ENCODE measurements around the gene IKBKG.
A peak's percentile ranks its signal among the peaks of the same experiment; 100 is the strongest.
"Not testable (repeated sequence)": the region's sequence is repeated elsewhere in the genome, so short reads cannot be mapped to it uniquely, and the experiment has no call there.

IKBKG gene

DNA sequence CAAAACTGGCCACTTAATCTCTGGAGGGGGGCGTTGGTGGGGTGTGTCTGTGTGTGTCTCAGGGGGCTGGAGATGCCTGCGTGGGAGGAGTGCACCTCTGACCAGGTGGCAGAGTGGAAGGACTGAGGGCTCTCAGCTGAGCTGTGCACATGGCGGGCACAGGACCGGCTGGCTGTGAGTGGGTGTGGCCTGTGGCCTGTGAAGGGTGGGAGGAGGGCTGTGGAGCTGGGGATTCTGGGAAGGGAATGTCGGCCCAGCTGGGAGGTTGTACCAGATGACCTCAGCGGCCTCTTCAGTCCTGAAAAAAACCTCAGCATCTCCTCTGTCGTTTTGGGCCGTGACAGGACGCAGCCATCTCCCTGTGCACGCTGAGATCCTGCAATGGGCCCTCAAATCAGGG lies 14.9 kb downstream of the IKBKG start:
- not testable (repeated sequence) for DNase-seq (ENCODE audit: insufficient read length, low spot score); FAIRE-seq

DNA sequence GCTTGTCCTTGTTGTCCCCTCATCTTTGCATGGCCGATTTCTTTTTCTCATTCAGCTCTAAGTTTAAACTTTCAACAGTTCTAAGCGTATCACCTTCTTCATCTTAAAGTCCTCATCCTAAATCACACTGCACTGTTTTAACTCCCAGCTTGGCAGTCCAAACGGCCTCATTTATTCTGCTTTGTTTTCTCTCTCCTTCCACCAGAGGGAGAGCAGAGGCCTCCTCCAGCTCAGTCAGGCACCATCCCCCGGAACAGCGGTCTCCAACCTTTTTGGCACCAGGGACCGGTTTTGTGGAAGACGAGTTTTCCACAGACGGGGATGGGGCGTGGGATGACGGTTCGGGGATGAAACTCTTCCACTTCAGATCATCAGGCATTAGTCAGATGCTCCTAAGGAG lies 22.9 kb downstream of the IKBKG start:
- peak; percentile 45 for FAIRE-seq
- not testable (repeated sequence) for DNase-seq (ENCODE audit: insufficient read length, low spot score)

- not testable (repeated sequence) for DNase-seq (ENCODE audit: insufficient read length, low spot score)
Observed at GRCh38 chrX:154573061-154573460, 25.6 kb downstream of the IKBKG start.

GRCh38 chrX:154575076-154575475 lies 27.7 kb downstream of the IKBKG start:
- peak; percentile 100 for FAIRE-seq
- not testable (repeated sequence) for DNase-seq (ENCODE audit: insufficient read length, low spot score)

More at GRCh38 chrX:154573061-154573460, 25.6 kb downstream of the IKBKG start:
- FAIRE-seq = not testable (repeated sequence)

DNA sequence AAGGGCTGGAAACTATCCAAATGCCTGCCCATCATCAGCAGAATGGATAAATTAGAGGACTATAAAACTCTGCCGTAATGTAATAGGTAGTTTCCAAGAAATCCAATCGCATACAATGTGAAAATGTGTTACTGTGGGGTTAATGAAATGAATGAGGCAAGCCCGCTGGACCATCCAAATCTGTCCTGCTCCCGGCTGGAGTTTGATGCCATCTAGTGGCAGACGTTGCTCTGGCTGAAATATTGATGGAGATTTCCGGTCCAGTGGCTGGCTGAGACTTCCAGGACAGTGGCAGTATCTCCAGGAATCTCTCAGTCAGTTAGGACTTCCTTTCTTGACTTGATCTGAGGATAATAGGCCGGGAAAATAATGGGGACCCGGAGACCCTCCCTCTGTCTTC lies 35.6 kb downstream of the IKBKG start:
- FAIRE-seq; DNase-seq (ENCODE audit: insufficient read length, low spot score): not testable (repeated sequence)

- FAIRE-seq; DNase-seq (ENCODE audit: insufficient read length, low spot score): not testable (repeated sequence)
Observed at GRCh38 chrX:154584585-154585183, 37.3 kb downstream of the IKBKG start, which contains the start of gene CTAG1A. Gene CTAG1A, plus strand, starts transcription at chrX:154585133. Its CDS starts 74 bp downstream, at chrX:154585207.

DNA sequence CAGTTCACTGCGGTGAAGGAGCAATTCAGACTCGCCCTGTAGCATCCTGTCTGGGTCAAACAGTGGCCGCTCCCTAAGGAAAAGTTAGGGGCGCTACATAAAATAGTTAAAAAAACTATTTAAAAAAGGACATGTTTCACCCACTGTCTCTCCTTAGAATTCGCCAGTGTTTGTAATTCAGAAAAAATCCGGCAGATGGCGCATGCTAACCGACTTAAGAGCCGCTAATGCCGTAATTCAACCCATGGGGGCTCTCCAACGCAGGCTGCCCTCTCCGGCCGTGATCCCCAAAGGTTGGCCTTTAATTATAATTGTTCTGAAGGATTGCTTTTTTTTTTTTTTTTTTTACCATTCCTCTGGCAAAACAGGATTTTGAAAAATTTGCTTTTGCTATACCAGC lies 43.0 kb downstream of the IKBKG start:
- DNase-seq (ENCODE audit: insufficient read length, low spot score) = not testable (repeated sequence)
- peak; percentile 48 for FAIRE-seq

DNA sequence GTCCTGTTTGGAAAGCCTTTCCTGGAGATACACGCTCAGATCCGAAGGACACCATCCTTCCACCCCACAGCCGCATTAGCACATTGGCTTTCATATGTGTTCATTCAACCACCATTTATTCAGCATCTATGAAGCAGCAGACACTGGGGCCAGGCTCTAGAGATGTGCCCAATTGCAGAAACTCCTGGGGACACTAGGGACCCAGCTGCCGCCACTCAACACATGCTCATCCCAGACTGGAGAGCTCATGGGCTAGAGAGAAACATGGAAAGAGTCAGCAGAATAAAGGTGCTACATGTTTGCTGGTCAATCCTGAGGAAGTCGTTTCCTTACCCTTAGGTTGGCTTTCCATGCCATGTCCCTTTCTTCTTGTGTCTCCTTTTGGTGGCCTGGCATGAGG lies 45.1 kb downstream of the IKBKG start:
- TF ChIP-seq PAX5 (IDR thresholded peaks at IDR 0.05; ENCODE audit: insufficient read depth, low read length, severe bottlenecking) = no peak
- no peak for TF ChIP-seq POU2F2 (IDR thresholded peaks at IDR 0.05; ENCODE audit: low read depth, low read length)
- TF ChIP-seq POLR2AphosphoS5 (IDR thresholded peaks at IDR 0.05; ENCODE audit: low read depth, low read length) = no peak
- no peak for TF ChIP-seq TAF1 (IDR thresholded peaks at IDR 0.05; ENCODE audit: low read depth, low read length)
- no peak for TF ChIP-seq SPI1 (IDR thresholded peaks at IDR 0.05; ENCODE audit: low read depth, low read length)
- no peak for TF ChIP-seq POLR2A (IDR thresholded peaks at IDR 0.05; ENCODE audit: low read depth, low read length)
- FAIRE-seq (no peak), DNase-seq (ENCODE audit: insufficient read length, low spot score) (no peak)

DNA sequence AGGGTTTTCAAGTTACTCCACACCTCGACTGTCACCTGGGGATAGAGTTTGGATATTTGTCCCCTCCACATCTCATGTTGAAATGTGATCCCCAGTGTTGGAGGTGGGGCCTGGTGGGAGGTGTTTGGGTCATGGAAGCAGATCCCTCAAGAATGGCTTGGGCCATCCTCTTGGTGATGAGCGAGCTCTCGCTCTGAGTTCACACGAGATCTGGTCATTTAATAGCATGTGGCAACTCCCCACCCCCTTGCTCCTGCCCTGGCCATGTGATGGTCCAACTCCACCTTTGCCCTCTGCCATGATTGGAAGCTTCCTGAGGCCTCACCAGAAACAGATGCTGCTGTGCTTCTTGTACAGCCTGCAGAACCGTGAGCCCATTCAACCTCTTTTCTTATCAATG lies 45.8 kb downstream of the IKBKG start:
- FAIRE-seq (no peak), DNase-seq (ENCODE audit: insufficient read length, low spot score) (no peak)
- TF ChIP-seq TAF1 (IDR thresholded peaks at IDR 0.05; ENCODE audit: low read depth, low read length) (no peak), POU2F2 (IDR thresholded peaks at IDR 0.05; ENCODE audit: low read depth, low read length) (no peak), POLR2A (IDR thresholded peaks at IDR 0.05; ENCODE audit: low read depth, low read length) (no peak), PAX5 (IDR thresholded peaks at IDR 0.05; ENCODE audit: insufficient read depth, low read length, severe bottlenecking) (no peak)

- TF ChIP-seq POU2F2 (IDR thresholded peaks at IDR 0.05; ENCODE audit: low read depth, low read length) = no peak
- TF ChIP-seq POLR2A (IDR thresholded peaks at IDR 0.05; ENCODE audit: low read depth, low read length) = no peak
- TF ChIP-seq PAX5 (IDR thresholded peaks at IDR 0.05; ENCODE audit: insufficient read depth, low read length, severe bottlenecking) = no peak
- TF ChIP-seq POLR2AphosphoS5 (IDR thresholded peaks at IDR 0.05; ENCODE audit: low read depth, low read length) = no peak
- TF ChIP-seq TAF1 (IDR thresholded peaks at IDR 0.05; ENCODE audit: low read depth, low read length) = no peak
- no peak for TF ChIP-seq SPI1 (IDR thresholded peaks at IDR 0.05; ENCODE audit: low read depth, low read length)
- no peak for DNase-seq (ENCODE audit: insufficient read length, low spot score)
- no peak for FAIRE-seq
Observed at GRCh38 chrX:154594491-154594890, 47.1 kb downstream of the IKBKG start.

GRCh38 chrX:154595559-154596249 lies 48.3 kb downstream of the IKBKG start:
- no peak for TF ChIP-seq TAF1 (IDR thresholded peaks at IDR 0.05; ENCODE audit: low read depth, low read length)
- no peak for TF ChIP-seq POLR2A (IDR thresholded peaks at IDR 0.05; ENCODE audit: low read depth, low read length)
- no peak for TF ChIP-seq POU2F2 (IDR thresholded peaks at IDR 0.05; ENCODE audit: low read depth, low read length)
- no peak for TF ChIP-seq SPI1 (IDR thresholded peaks at IDR 0.05; ENCODE audit: low read depth, low read length)
- no peak for TF ChIP-seq PAX5 (IDR thresholded peaks at IDR 0.05; ENCODE audit: insufficient read depth, low read length, severe bottlenecking)
- no peak for TF ChIP-seq POLR2AphosphoS5 (IDR thresholded peaks at IDR 0.05; ENCODE audit: low read depth, low read length)
- no peak for DNase-seq (ENCODE audit: insufficient read length, low spot score)
- no peak for FAIRE-seq

DNA sequence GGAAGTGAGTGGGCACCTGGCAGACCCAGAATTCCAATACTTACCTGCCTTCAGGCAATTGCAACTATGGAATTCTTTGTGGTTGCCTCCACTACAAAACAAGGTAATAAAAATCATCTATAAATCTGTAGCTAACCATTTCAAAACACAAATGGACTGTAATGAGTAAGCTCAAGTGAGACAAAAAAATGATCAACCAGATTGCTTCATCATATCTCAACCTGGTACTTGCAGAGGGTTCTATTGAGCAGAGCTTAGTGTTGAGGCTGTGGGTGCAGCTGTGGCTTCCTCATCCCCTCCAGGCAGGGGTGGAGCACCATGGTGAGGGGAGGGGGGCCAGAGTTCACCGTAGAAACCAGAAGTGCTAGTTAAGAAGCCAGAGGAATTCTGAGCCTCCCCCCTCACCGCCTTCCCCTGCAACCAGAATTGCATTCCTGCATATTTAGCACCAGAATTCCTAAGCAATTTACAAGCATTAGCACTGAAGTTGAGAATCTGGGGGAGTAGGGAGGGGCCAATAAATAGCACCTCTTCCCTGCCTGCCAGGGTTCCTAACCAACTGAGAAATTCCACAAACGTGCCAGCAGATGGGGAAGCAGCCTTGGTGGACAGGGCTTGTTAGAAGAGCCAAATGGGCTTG lies 49.0 kb downstream of the IKBKG start:
- TF ChIP-seq TAF1 (IDR thresholded peaks at IDR 0.05; ENCODE audit: low read depth, low read length) (no peak), POU2F2 (IDR thresholded peaks at IDR 0.05; ENCODE audit: low read depth, low read length) (no peak), POLR2A (IDR thresholded peaks at IDR 0.05; ENCODE audit: low read depth, low read length) (no peak), PAX5 (IDR thresholded peaks at IDR 0.05; ENCODE audit: insufficient read depth, low read length, severe bottlenecking) (no peak), POLR2AphosphoS5 (IDR thresholded peaks at IDR 0.05; ENCODE audit: low read depth, low read length) (no peak), SPI1 (IDR thresholded peaks at IDR 0.05; ENCODE audit: low read depth, low read length) (no peak)
- no peak for DNase-seq (ENCODE audit: insufficient read length, low spot score)
- FAIRE-seq = no peak

All from GM12891 (cell line).